ENCODE data around the gene AIF1. TPM values are rescaled to one million over a fixed set of nuclear protein-coding genes. Genes with fewer than 3 reads are reported as not detected.

The AIF1 gene
- total and polyA plus RNA-seq, 3 donors from 2014 or later: 2.9 to 34.8 (median 6.3) TPM

- no peaks in the 10 kb centered on the region for H3K36me3 ChIP-seq (ENCODE audit: low read depth, missing control alignments)
- H3K27ac ChIP-seq: no peak overlapping the region
- intact Hi-C loops (cut with DNase I; ENCODE audit: low total_unique reads): no loop called here
- no peaks in the 10 kb centered on the region for H3K27me3 ChIP-seq
- no peak for DNase-seq
- no peak overlapping the region for H3K4me3 ChIP-seq
- TF ChIP-seq CTCF (IDR thresholded peaks at IDR 0.05): no peak
- TF ChIP-seq POLR2A (IDR thresholded peaks at IDR 0.05): no peak
- peaks cover 26% of the 10 kb centered on the region for H3K4me1 ChIP-seq
- 85 to 90% methylated on average over 8 of the region's 8 CpGs for WGBS, 2 donors
- no peaks in the 10 kb centered on the region for H3K9me3 ChIP-seq
Measured at GRCh38 chr6:31654574-31655348, 39.7 kb downstream of the AIF1 start.

GRCh38 chr6:31655349-31656237 lies 40.6 kb downstream of the AIF1 start, which contains the start of gene APOM:
Gene APOM, plus strand, starts transcription at chr6:31655894. Its CDS starts 73 bp downstream, at chr6:31655967.
- no peak for TF ChIP-seq POLR2A (IDR thresholded peaks at IDR 0.05)
- TF ChIP-seq CTCF (IDR thresholded peaks at IDR 0.05): no peak

GRCh38 chr6:31657406-31658157 lies 42.5 kb downstream of the AIF1 start:
- H3K4me3 ChIP-seq: no peak overlapping the region
- 77 to 78% methylated on average over 6 of the region's 6 CpGs for WGBS, 2 donors
- peaks cover 29% of the 10 kb centered on the region for H3K4me1 ChIP-seq
- H3K27me3 ChIP-seq: no peaks in the 10 kb centered on the region
- no peaks in the 10 kb centered on the region for H3K36me3 ChIP-seq (ENCODE audit: low read depth, missing control alignments)
- H3K27ac ChIP-seq: no peak overlapping the region
- no peak for DNase-seq
- no peaks in the 10 kb centered on the region for H3K9me3 ChIP-seq
- intact Hi-C loops (cut with DNase I; ENCODE audit: low total_unique reads): no loop called here
- no peak for TF ChIP-seq CTCF (IDR thresholded peaks at IDR 0.05)

More at GRCh38 chr6:31655349-31656237, 40.6 kb downstream of the AIF1 start, which contains the start of gene APOM:
- H3K4me1 ChIP-seq: peaks cover 27% of the 10 kb centered on the region
- no peak within 1 kb of the TSS for H3K27ac ChIP-seq
- DNase-seq: no peak
- no peak within 1 kb of the TSS for H3K4me3 ChIP-seq
- 82% methylated on average over 8 of the region's 8 CpGs for WGBS, 2 donors
- no peaks in the 10 kb centered on the region for H3K27me3 ChIP-seq
- no peaks in the 10 kb centered on the region for H3K36me3 ChIP-seq (ENCODE audit: low read depth, missing control alignments)
- H3K9me3 ChIP-seq: no peaks in the 10 kb centered on the region
- intact Hi-C loops (cut with DNase I; ENCODE audit: low total_unique reads): no loop called here

- Histone ChIP-seq H3K4me3 (no peak overlapping the region), H3K36me3 (ENCODE audit: low read depth, missing control alignments) (no peaks in the 10 kb centered on the region), H3K4me1 (peaks cover 34% of the 10 kb centered on the region), H3K9me3 (no peaks in the 10 kb centered on the region), H3K27ac (no peak overlapping the region), H3K27me3 (no peaks in the 10 kb centered on the region)
- intact Hi-C loops (cut with DNase I; ENCODE audit: low total_unique reads): no loop called here
- no peak for TF ChIP-seq POLR2A (IDR thresholded peaks at IDR 0.05)
- no peak for TF ChIP-seq CTCF (IDR thresholded peaks at IDR 0.05)
- 68 to 83% methylated on average over 4 of the region's 4 CpGs for WGBS, 2 donors
- no peak for DNase-seq
Measured at GRCh38 chr6:31658158-31658688, 43.2 kb downstream of the AIF1 start.
